Ascending aorta (tissue), 2 donors: Measurements from ENCODE around the gene HAPSTR1. TPM values are rescaled to one million over a fixed set of nuclear protein-coding genes. Genes with fewer than 3 reads are reported as not detected.

Experiments used
- DNase-seq, 2 donors: peaks; one replicate each; pipeline ENCODE4 v3.0.0-alpha.2; 2019; ENCODE audit warnings: low spot score in 2 of 2
- H3K27ac ChIP-seq, 2 donors: fragments of 200-600 bp; sonication (generic); one replicate each; pipeline ENCODE4 v1.5.1; 2016 to 2017; ENCODE audit warnings: mild to moderate bottlenecking in 1 of 2
- H3K27me3 ChIP-seq: fragments of 200-600 bp; sonication (generic); one replicate; pipeline ENCODE4 v1.5.1; 2017
- H3K36me3 ChIP-seq, 2 donors: fragments of 200-600 bp; sonication (generic); one replicate each; pipeline ENCODE4 v1.5.1; 2016
- H3K4me1 ChIP-seq, 2 donors: fragments of 200-600 bp; sonication (generic); one replicate each; pipeline ENCODE4 v1.5.1; 2016 to 2017; ENCODE audit warnings: mild to moderate bottlenecking in 1 of 2
- H3K4me3 ChIP-seq, 2 donors: fragments of 200-600 bp; sonication (generic); one replicate each; pipeline ENCODE4 v1.5.1; 2016 to 2017; ENCODE audit warnings: mild to moderate bottlenecking in 1 of 2
- H3K9me3 ChIP-seq, 2 donors: fragments of 200-600 bp; sonication (generic); one replicate each; pipeline ENCODE4 v1.5.1; 2016
- CTCF ChIP-seq, 3 experiments: fragments of 200-600 bp in 2 of 3; fragments of 450-650 bp in 1 of 3; sonication (generic) in 2 of 3; IDR thresholded peaks; one replicate each; pipeline ENCODE4 v1.5.1; 2016 to 2019; ENCODE audit warnings: antibody characterized with exemption in 3 of 3, mild to moderate bottlenecking in 1 of 3, moderate library complexity in 1 of 3
- intact Hi-C: fragments of 100-400 bp; cut with DNase I; formaldehyde crosslinking; loops from one replicate; pipeline ENCODE4 v1.15.1; 2023
- total RNA-seq: library from RNA; depleted of rRNA; stranded (reverse); fragments of >200 nt; gene quantifications from one replicate; pipeline ENCODE4 v1.1.0, GENCODE V29; 2016

The HAPSTR1 gene
- total RNA-seq, 1 donor from 2014 or later, result 22.0 TPM

- no peak overlapping the region for H3K4me3 ChIP-seq
- H3K27me3 ChIP-seq, result no peaks in the 10 kb centered on the region
- TF ChIP-seq CTCF (IDR thresholded peaks at IDR 0.05), result no peak
- H3K4me1 ChIP-seq, result peaks cover 5 to 60% of the 10 kb centered on the region in 2 donors
- DNase-seq, result no peak
- no peak overlapping the region for H3K27ac ChIP-seq
- H3K9me3 ChIP-seq, result no peaks in the 10 kb centered on the region
- peaks cover 13 to 31% of the 10 kb centered on the region in 2 donors for H3K36me3 ChIP-seq
- intact Hi-C loops, result no loop called here
Observed at GRCh38 chr16:9112844-9113186, 21.4 kb downstream of the HAPSTR1 start.

- H3K27me3 ChIP-seq, result no peaks in the 10 kb centered on the region
- H3K27ac ChIP-seq, result no peak overlapping the region
- peaks cover 5 to 55% of the 10 kb centered on the region in 2 donors for H3K4me1 ChIP-seq
- H3K36me3 ChIP-seq, result peaks cover 8 to 27% of the 10 kb centered on the region in 2 donors
- intact Hi-C loops, result no loop called here
- no peak overlapping the region for H3K4me3 ChIP-seq
- H3K9me3 ChIP-seq, result no peaks in the 10 kb centered on the region
- no peak for TF ChIP-seq CTCF (IDR thresholded peaks at IDR 0.05)
- no peak for DNase-seq
Observed at GRCh38 chr16:9113707-9114106, 22.3 kb downstream of the HAPSTR1 start.

GRCh38 chr16:9114112-9114511, 22.7 kb downstream of the HAPSTR1 start:
- H3K4me3 ChIP-seq, result no peak overlapping the region
- H3K4me1 ChIP-seq, result peaks cover 5 to 51% of the 10 kb centered on the region in 2 donors
- intact Hi-C loops, result no loop called here
- peaks cover 6 to 23% of the 10 kb centered on the region in 2 donors for H3K36me3 ChIP-seq
- H3K27me3 ChIP-seq, result no peaks in the 10 kb centered on the region
- TF ChIP-seq CTCF (IDR thresholded peaks at IDR 0.05), result no peak
- H3K9me3 ChIP-seq, result no peaks in the 10 kb centered on the region
- H3K27ac ChIP-seq, result no peak overlapping the region
- DNase-seq, result no peak

- peaks cover 5 to 51% of the 10 kb centered on the region in 2 donors for H3K4me1 ChIP-seq
- no peak for DNase-seq
- intact Hi-C loops, result no loop called here
Observed at GRCh38 chr16:9114842-9115241, 23.4 kb downstream of the HAPSTR1 start.

GRCh38 chr16:9115277-9115676, 23.8 kb downstream of the HAPSTR1 start:
- H3K4me1 ChIP-seq, result peaks cover 5 to 51% of the 10 kb centered on the region in 2 donors
- H3K4me3 ChIP-seq, result no peak overlapping the region
- no peak for TF ChIP-seq CTCF (IDR thresholded peaks at IDR 0.05)
- no peaks in the 10 kb centered on the region for H3K27me3 ChIP-seq
- no peak overlapping the region for H3K27ac ChIP-seq
- H3K36me3 ChIP-seq, result peaks cover 8 to 17% of the 10 kb centered on the region in 2 donors
- no peaks in the 10 kb centered on the region for H3K9me3 ChIP-seq
- intact Hi-C loops, result no loop called here
- no peak for DNase-seq

More at GRCh38 chr16:9114842-9115241, 23.4 kb downstream of the HAPSTR1 start:
- no peak overlapping the region for H3K27ac ChIP-seq
- no peak for TF ChIP-seq CTCF (IDR thresholded peaks at IDR 0.05)
- H3K27me3 ChIP-seq, result no peaks in the 10 kb centered on the region
- H3K36me3 ChIP-seq, result peaks cover 6 to 17% of the 10 kb centered on the region in 2 donors
- H3K9me3 ChIP-seq, result no peaks in the 10 kb centered on the region
- no peak overlapping the region for H3K4me3 ChIP-seq

GRCh38 chr16:9116141-9116540, 24.7 kb downstream of the HAPSTR1 start:
- Histone ChIP-seq H3K4me1 (peaks cover 0 to 43% of the 10 kb centered on the region in 2 donors), H3K27me3 (no peaks in the 10 kb centered on the region), H3K36me3 (peaks cover 9 to 20% of the 10 kb centered on the region in 2 donors), H3K4me3 (no peak overlapping the region), H3K27ac (no peak overlapping the region), H3K9me3 (no peaks in the 10 kb centered on the region)
- intact Hi-C loops, result no loop called here
- no peak for TF ChIP-seq CTCF (IDR thresholded peaks at IDR 0.05)
- no peak for DNase-seq
